H1 (cell line): ENCODE results near the gene ELFN1. TPM values are rescaled to one million over a fixed set of nuclear protein-coding genes. Genes with fewer than 3 reads are reported as not detected.

ENCODE experiments used
- SIX5 ChIP-seq: IDR thresholded peaks from 2 replicates; pipeline ENCODE4 v1.6.1; 2011; ENCODE audit warnings: mild to moderate bottlenecking, low read depth, low read length
- polyA plus RNA-seq, 7 experiments: library from polyadenylated mRNA; depleted of rRNA in 3 of 7; stranded (reverse) in 5 of 7; unstranded in 2 of 7; fragments of >200 nt in 5 of 7; fragments of 200-250 nt in 2 of 7; gene quantifications; 1 replicate in 5 of 7; 2 replicates in 1 of 7; 4 replicates in 1 of 7; pipeline versions ENCODE4 v1.2.1 to v1.2.3, GENCODE V29; 2011 to 2013; ENCODE audit warnings: missing spikeins in 2 of 7, mixed read lengths in 2 of 7
- total RNA-seq: library from RNA; stranded (reverse); fragmentation: NEBNext Ultra II Directional; extraction: Animal tissue kit (Norgen Biotek cat#: 25700); gene quantifications from 2 replicates; pipeline ENCODE4 v1.2.1, GENCODE V29; 2021

The ELFN1 gene
- total and polyA plus RNA-seq, 2 of the 8 experiments (the other 6 are each of a cell fraction or from before 2014, with no cell fraction given), result 2.0 to 4.5 TPM

DNA sequence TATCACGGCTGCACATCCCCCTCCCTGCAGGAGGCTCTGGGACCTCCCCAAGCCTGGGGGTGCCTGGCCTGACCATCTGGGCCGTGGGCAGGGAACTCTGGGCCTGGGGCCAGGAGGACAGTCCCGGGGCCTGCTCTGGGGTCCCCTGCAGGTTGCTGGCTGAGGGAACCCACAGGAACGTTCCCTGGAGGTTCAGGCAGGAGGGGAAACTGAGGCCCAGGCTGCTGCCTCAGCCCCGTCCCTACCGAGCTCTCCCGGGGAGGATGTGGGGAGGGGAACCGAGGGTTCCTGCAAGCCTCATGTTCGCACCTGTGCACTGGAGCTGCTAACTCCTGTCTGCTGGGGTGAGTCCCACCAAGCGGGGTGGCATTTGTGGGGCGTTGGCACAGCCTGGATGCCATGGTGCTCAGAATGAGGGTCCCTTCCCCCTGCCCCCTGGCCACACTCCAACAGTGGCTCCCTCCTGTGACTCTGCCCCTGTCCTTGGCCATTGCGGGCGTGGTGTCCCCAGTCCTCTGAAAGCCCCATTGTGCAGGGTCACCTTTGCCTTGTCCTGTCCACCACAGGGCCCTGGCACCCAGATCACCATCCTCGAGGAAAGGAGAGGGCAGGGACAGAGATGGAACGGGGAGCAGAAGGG, 9.4 kb downstream of the ELFN1 start (continued):
- TF ChIP-seq SIX5, result no peak
